ENCODE measurements around the gene BAK1.

DNA sequence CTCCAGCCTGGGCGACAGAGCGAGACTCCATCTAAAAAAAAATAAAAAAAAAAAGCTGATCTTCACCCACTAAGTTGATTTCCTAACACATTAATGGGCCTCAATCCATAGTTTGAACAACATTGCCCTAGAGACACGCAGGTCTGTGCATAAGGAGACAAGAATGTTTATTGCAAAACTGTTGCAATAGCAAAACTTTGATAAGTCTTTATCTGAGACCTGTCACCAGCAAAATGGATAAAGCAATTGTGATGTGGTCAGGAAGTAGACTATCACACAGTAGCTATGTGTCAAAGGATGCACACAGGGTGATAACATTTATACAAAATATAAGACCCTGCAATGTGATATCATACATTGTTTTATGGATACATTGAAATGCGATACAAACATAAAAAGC lies 36.8 kb upstream of the BAK1 start:
- TF ChIP-seq, protein P1, sequence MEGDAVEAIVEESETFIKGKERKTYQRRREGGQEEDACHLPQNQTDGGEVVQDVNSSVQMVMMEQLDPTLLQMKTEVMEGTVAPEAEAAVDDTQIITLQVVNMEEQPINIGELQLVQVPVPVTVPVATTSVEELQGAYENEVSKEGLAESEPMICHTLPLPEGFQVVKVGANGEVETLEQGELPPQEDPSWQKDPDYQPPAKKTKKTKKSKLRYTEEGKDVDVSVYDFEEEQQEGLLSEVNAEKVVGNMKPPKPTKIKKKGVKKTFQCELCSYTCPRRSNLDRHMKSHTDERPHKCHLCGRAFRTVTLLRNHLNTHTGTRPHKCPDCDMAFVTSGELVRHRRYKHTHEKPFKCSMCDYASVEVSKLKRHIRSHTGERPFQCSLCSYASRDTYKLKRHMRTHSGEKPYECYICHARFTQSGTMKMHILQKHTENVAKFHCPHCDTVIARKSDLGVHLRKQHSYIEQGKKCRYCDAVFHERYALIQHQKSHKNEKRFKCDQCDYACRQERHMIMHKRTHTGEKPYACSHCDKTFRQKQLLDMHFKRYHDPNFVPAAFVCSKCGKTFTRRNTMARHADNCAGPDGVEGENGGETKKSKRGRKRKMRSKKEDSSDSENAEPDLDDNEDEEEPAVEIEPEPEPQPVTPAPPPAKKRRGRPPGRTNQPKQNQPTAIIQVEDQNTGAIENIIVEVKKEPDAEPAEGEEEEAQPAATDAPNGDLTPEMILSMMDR (IDR thresholded peaks at IDR 0.05), result no peak
- no peak for TF ChIP-seq POLR2A (IDR thresholded peaks at IDR 0.05)

Measured in lower leg skin (tissue), 3 donors.